Measurements from ENCODE around the gene FANCE.

FANCE gene

GRCh38 chr6:35486005-35486925, 34.1 kb downstream of the FANCE start:
- DNase-seq = no peak

- no peak for DNase-seq
These were observed 35.7 kb downstream of the FANCE start for GRCh38 chr6:35487658-35488516.

GRCh38 chr6:35488517-35488862, 36.4 kb downstream of the FANCE start:
- no peak for DNase-seq

GRCh38 chr6:35489066-35489465, 36.9 kb downstream of the FANCE start:
- no peak for DNase-seq

- no peak for DNase-seq
These were observed 38.1 kb downstream of the FANCE start for GRCh38 chr6:35489995-35490791.

GRCh38 chr6:35490821-35491557, 38.9 kb downstream of the FANCE start:
- DNase-seq = no peak

GRCh38 chr6:35491558-35492257, 39.6 kb downstream of the FANCE start:
- no peak for DNase-seq

GRCh38 chr6:35492258-35492973, 40.3 kb downstream of the FANCE start:
- DNase-seq = no peak

GRCh38 chr6:35492974-35493284, 40.8 kb downstream of the FANCE start:
- no peak for DNase-seq

GRCh38 chr6:35493307-35493983, 41.3 kb downstream of the FANCE start:
- no peak for DNase-seq

GRCh38 chr6:35494161-35494563, 42.0 kb downstream of the FANCE start:
- no peak for DNase-seq

GRCh38 chr6:35495258-35496035, 43.3 kb downstream of the FANCE start:
- no peak for DNase-seq

- DNase-seq = no peak
These were observed 44.1 kb downstream of the FANCE start for GRCh38 chr6:35496036-35496840.

GRCh38 chr6:35496841-35497570, 44.9 kb downstream of the FANCE start, which contains the start of gene TEAD3:
Gene TEAD3 (minus strand): TSS chr6:35497079.
- DNase-seq = no peak

- DNase-seq = no peak
These were observed 45.7 kb downstream of the FANCE start for GRCh38 chr6:35497571-35498421.

- no peak for DNase-seq
These were observed 46.4 kb downstream of the FANCE start for GRCh38 chr6:35498422-35499067.

GRCh38 chr6:35499372-35499771, 47.2 kb downstream of the FANCE start:
- DNase-seq = no peak
